NCI-H460 (cell line): ENCODE results near the gene COASY. TPM values are rescaled to one million over a fixed set of nuclear protein-coding genes. Genes with fewer than 3 reads are reported as not detected.
A peak's percentile ranks its signal among the peaks of the same experiment; 100 is the strongest.
"Not testable (repeated sequence)": the region's sequence is repeated elsewhere in the genome, so short reads cannot be mapped to it uniquely, and the experiment has no call there.

Source experiments
- DNase-seq: peaks from one replicate; pipeline ENCODE4 v3.0.0-alpha.2; 2016; ENCODE audit warnings: low read depth; ENCODE audit errors: extremely low read depth
- total RNA-seq: library from RNA; depleted of rRNA; stranded (reverse); fragments of >200 nt; shearing (Covaris generic); gene quantifications from 2 replicates; pipeline ENCODE4 v1.2.3, GENCODE V29; 2014

The COASY gene
- total RNA-seq, 1 experiment from 2014 or later, result 38.1 TPM

- no peak for DNase-seq
Measured at GRCh38 chr17:42530952-42531454, 30.9 kb upstream of the COASY start.

GRCh38 chr17:42531455-42532354 lies 30.2 kb upstream of the COASY start:
- DNase-seq, result peak; percentile 56

DNA sequence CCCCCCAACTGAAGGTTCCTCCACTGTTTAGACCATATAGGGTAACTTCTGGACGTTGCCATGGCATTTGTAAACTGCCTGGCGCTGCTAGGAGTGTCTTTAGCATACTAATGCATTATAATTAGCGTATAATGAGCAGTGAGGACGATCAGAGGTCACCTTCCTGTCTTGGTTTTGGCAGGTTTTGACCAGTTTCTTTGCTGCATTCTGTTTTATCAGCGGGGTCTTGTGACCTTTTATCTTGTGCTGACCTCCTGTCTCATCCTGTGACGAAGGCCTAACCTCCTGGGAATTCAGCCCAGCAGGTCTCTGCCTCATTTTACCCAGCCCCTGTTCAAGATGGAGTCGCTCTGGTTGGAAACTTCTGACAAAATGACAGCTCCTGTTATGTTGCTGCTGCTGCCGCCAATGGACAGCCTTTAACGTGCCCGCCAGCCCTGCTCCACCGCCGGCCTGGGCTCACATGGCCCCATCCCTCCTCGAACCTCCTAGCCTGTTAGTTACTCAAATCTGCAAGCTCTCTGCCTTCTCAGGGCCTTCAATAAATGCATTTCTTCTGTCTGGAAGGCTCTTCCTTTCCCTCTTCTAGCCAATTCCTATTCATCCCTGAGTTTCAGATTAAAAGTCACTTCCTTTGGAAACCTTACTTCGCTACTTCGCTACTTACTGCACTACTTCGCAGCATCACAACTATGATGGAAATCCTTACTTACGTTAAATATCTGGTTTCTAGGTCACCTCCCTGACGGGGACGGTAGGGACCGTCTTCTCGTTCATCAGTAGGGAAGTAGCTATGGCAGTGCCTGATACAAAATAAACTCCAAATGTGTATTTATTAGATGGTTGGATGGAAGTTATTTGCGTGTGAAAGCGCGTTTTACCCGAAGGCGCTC lies 26.5 kb upstream of the COASY start:
- no peak for DNase-seq

- peak; percentile 87 for DNase-seq
Measured at GRCh38 chr17:42536048-42536371, 25.9 kb upstream of the COASY start, which contains the start of gene NAGLU. NAGLU (plus strand) TSS chr17:42536241; CDS start chr17:42536273, 32 bp downstream.

GRCh38 chr17:42536372-42537155 lies 25.4 kb upstream of the COASY start:
- peak; percentile 35 for DNase-seq

GRCh38 chr17:42537156-42537805 lies 24.7 kb upstream of the COASY start:
- DNase-seq, result no peak

GRCh38 chr17:42537826-42538451 lies 24.0 kb upstream of the COASY start:
- no peak for DNase-seq

- no peak for DNase-seq
Measured at GRCh38 chr17:42538482-42538881, 23.5 kb upstream of the COASY start.

GRCh38 chr17:42540558-42540957 lies 21.4 kb upstream of the COASY start:
- DNase-seq, result not testable (repeated sequence)

DNA sequence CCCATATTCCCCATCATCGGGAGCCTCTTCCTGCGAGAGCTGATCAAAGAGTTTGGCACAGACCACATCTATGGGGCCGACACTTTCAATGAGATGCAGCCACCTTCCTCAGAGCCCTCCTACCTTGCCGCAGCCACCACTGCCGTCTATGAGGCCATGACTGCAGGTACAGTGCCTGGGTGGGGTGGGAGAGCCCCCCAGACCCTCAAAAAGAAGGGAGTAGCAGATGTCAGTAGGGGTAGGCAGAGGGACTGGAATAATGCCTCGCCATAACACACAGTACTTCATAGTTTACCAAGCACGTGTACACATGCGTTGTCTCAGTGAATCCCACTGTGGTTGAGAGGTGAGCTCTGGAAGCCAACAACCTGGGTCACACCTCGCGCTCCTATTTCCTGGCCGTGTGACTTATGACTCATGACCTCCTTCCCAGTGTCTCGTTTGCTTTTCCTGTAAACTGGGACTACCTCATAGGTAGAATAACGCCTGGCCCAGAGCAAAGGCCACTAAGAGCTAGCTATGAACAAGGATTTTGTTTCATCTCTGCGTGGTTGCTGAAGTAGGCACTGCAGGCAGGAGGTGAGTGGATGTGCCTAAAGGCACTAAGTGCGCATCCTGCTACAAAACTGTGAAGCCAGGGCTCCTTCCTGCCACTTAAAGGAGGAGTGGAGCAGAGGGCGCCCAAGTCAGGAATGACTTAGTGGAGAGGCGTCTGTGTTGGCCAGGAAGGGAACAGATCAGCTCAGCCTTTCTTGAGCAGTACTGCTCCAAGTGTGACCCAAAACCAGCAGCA lies 20.7 kb upstream of the COASY start:
- DNase-seq, result no peak

GRCh38 chr17:42543190-42544079 lies 18.5 kb upstream of the COASY start:
- DNase-seq, result no peak

- DNase-seq, result no peak
Measured at GRCh38 chr17:42544874-42545283, 17.1 kb upstream of the COASY start.

DNA sequence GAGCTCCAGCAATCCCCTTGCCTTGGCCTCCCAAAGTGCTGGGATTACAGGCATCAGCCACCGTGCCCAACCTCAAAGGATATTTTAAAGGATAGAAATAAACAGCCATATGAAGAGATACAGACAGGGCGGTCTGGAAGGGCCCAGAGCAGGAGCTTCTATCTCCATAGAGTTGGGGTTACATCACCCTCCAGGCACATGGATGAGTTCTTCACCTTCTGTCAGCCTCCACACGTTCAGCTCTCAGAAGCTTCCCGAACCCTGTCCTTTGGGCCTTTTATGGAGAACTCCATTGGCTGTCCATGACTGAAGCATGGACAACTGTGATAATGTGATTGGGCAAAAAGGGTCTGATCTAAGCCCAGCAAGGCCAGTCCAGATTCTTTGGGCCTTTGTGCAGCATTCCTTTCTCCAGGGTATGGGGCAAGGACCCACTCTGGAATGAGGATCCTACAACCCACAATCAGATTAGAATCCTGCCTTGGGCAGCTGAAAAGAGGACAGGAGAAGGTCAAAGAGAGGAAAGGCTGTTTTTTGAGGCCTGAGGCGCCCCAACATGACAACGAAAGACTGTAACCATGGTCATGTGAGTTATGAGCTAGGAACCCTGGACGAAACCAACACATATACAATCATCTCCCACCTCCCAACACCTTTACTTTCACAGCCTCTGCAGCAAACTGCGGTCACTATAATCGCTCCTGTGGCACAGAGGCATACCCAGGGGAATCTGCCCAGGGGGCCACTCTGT lies 16.0 kb upstream of the COASY start:
- not testable (repeated sequence) for DNase-seq

- DNase-seq, result no peak
Measured at GRCh38 chr17:42547001-42547461, 14.9 kb upstream of the COASY start.

DNA sequence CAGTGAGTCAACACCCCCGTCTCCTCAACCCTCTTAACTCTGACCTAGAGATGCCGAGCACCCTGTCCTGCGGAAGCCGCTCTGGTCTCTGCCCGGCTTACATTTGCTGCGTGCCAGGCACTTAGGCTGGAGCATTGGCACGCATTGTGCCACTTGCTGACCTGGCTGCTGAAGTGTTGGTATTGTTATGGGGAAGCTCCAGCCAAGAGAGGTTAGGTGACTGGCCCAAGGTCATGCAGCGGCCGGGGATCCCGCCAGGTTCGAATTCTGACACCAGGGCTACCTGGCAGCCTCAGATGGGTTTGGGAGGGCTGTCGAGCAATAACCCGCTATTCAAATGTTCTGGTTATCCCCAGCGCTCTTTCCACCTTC lies 14.3 kb upstream of the COASY start:
- no peak for DNase-seq

GRCh38 chr17:42548070-42548837 lies 13.7 kb upstream of the COASY start:
- DNase-seq, result peak; percentile 70
